Heart left ventricle (tissue), 16 donors: ENCODE results near the gene HES1. TPM values are rescaled to one million over a fixed set of nuclear protein-coding genes. Genes with fewer than 3 reads are reported as not detected.

Experiments
- ATAC-seq, 4 donors: fragments of 200-7000 bp; cut with Tn5 transposase; one replicate each; pipeline ENCODE4 v1.9.1; 2020 to 2022; ENCODE audit warnings: moderate library complexity in 4 of 4, mild to moderate bottlenecking in 3 of 4, moderate number of reproducible peaks in 1 of 4
- DNase-seq, 5 donors: peaks; one replicate each; pipeline ENCODE4 v3.0.0-alpha.2; 2020
- H3K27ac ChIP-seq, 12 donors: fragments of 200-600 bp; sonication (generic) in 4 of 12; one replicate each; pipeline versions ENCODE4 v1.5.0 to v1.8.0; 2016 to 2022; ENCODE audit warnings: mild to moderate bottlenecking in 2 of 12
- H3K27me3 ChIP-seq, 9 donors: fragments of 200-600 bp; sonication (generic) in 2 of 9; one replicate each; pipeline versions ENCODE4 v1.5.1 to v1.8.0; 2016 to 2022; ENCODE audit warnings: mild to moderate bottlenecking in 3 of 9
- H3K36me3 ChIP-seq, 9 donors: fragments of 200-600 bp; sonication (generic) in 2 of 9; one replicate each; pipeline versions ENCODE4 v1.5.0 to v1.8.0; 2018 to 2022; ENCODE audit warnings: mild to moderate bottlenecking in 2 of 9
- H3K4me1 ChIP-seq, 12 donors: fragments of 200-600 bp; sonication (generic) in 4 of 12; one replicate each; pipeline versions ENCODE4 v1.5.0 to v1.8.0; 2016 to 2022; ENCODE audit warnings: mild to moderate bottlenecking in 3 of 12
- H3K4me3 ChIP-seq, 12 donors: fragments of 200-600 bp; sonication (generic) in 4 of 12; one replicate each; pipeline versions ENCODE4 v1.5.0 to v1.8.0; 2017 to 2022; ENCODE audit warnings: mild to moderate bottlenecking in 9 of 12, moderate library complexity in 4 of 12
- H3K9me3 ChIP-seq, 12 donors: fragments of 200-600 bp; sonication (generic) in 4 of 12; one replicate each; pipeline versions ENCODE4 v1.5.0 to v1.8.0; 2016 to 2022; ENCODE audit warnings: mild to moderate bottlenecking in 1 of 12
- CTCF ChIP-seq, 12 donors: fragments of 200-600 bp; sonication (generic) in 4 of 12; IDR thresholded peaks; one replicate each; pipeline versions ENCODE4 v1.5.0 to v1.8.0; 2018 to 2022; ENCODE audit warnings: antibody characterized with exemption in 12 of 12, mild to moderate bottlenecking in 5 of 12
- POLR2A ChIP-seq, 2 donors: fragments of 450-650 bp; IDR thresholded peaks; one replicate each; pipeline ENCODE4 v1.6.1; 2017; ENCODE audit warnings: antibody characterized with exemption in 2 of 2, mild to moderate bottlenecking in 2 of 2, moderate library complexity in 2 of 2
- WGBS, 4 donors: extraction: QIAGEN DNeasy Blood & Tissue Kit in 2 of 4; methylation state at CpG; one replicate each; pipeline versions ENCODE4 v1.1.5 to v1.1.7; 2013 to 2018; 5-methylcytosine and 5-hydroxymethylcytosine counted together
- intact Hi-C, 10 donors: fragments of 100-400 bp; cut with DNase I; formaldehyde crosslinking; loops; one replicate each; pipeline versions ENCODE4 v1.11.1 to v1.14.2; 2022
- polyA plus RNA-seq, 2 donors: library from polyadenylated mRNA; stranded (reverse); fragments of 200-250 nt; gene quantifications; one replicate each; pipeline ENCODE4 v1.2.3, GENCODE V29; 2013
- total RNA-seq, 9 donors: library from RNA; depleted of rRNA in 2 of 9; stranded (reverse); fragments of >200 nt in 2 of 9; fragmentation: NEBNext Ultra II Directional in 3 of 9; extraction: Animal tissue kit (Norgen Biotek cat#: 25700) in 3 of 9; gene quantifications; one replicate each; pipeline versions ENCODE4 v1.1.0 to v1.2.4, GENCODE V29; 2016 to 2023
- donor health status: ischemic (EF 13 %, LVEDD 7.1; RV severe dilation, severe dysfunction).
- donor health status: healthy with polysubstance abuse.
- donor health status: DM: no; HTN: yes; CAD: no.
- donor health status: DM: no; HTN: no; CAD: no.
- donor health status: ischemic (EF 25% LVEDD 6.9; RV normal size, moderate dysfunction).
- donor health status: ischemic (EF 25% LVEDD 5.7; RV mildly dilated, moderate dysfunction).
- donor health status: healthy.
- donor health status: DM: yes; HTN: yes; CAD: no.
- donor health status: ischemic (EF 35%, LVEDD 5.7; RV mildly dilated, moderate dysfunction).
- donor health status: nonischemic (EF 11% LVEDD 7.7; RV severe dilation, severe dysfunction).
- donor health status: DM: yes; HTN: yes; CAD: no.
- donor health status: PGD.
- donor health status: ischemic (EF 29% LVEDD 5.4; RV normal size, mild dysfunction).
- donor health status: nonischemic (EF 23%, LVEDD 6.1; RV moderate dilation, normal function).

Gene HES1
- total and polyA plus RNA-seq, 11 donors, result 9.2 to 32.3 (median 12.0) TPM

- Histone ChIP-seq H3K9me3 (no peaks in the 10 kb centered on the region), H3K4me1 (peaks cover 0 to 17% (median 5%) of the 10 kb centered on the region in 12 donors), H3K27me3 (no peaks in the 10 kb centered on the region), H3K36me3 (no peaks in the 10 kb centered on the region), H3K27ac (no peak overlapping the region), H3K4me3 (no peak overlapping the region)
- intact Hi-C loops, result no loop called here
- WGBS, 4 donors, result 78 to 89% (median 82%) methylated on average over 6 of the region's 6 CpGs
- TF ChIP-seq POLR2A (IDR thresholded peaks at IDR 0.05), result no peak
- no peak for TF ChIP-seq CTCF (IDR thresholded peaks at IDR 0.05)
- ATAC-seq (no peak), DNase-seq (no peak)
Observed at GRCh38 chr3:194178669-194179068, 42.7 kb downstream of the HES1 start.

DNA sequence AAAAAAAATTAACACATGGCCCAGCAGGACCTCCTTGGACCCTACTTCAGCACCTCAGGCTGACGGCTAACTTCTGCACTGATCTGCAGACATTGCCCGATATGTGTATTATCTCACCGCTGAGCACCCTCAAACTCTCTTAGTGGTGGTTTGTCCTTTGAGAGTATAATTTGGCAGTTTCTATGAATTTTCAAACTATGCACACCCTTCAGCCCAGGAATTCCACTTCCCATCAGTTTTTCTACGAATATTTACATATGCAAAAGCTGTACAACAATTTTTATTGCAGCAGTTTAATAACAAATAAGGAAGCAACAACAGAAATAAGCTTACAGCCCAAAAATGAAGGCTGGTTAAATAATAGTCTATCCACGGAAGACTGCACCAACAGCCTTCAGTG lies 44.6 kb downstream of the HES1 start:
- H3K9me3 ChIP-seq, result no peaks in the 10 kb centered on the region
- peaks cover 0 to 26% (median 7%) of the 10 kb centered on the region in 12 donors for H3K4me1 ChIP-seq
- ATAC-seq, result no peak
- intact Hi-C loops, result no loop called here
- no peaks in the 10 kb centered on the region for H3K27me3 ChIP-seq
- 86 to 97% (median 96%) methylated on average over 5 of the region's 5 CpGs for WGBS, 4 donors
- H3K4me3 ChIP-seq, result no peak overlapping the region
- no peak for TF ChIP-seq CTCF (IDR thresholded peaks at IDR 0.05)
- no peak for TF ChIP-seq POLR2A (IDR thresholded peaks at IDR 0.05)
- H3K36me3 ChIP-seq, result no peaks in the 10 kb centered on the region
- DNase-seq, result no peak
- no peak overlapping the region for H3K27ac ChIP-seq

DNA sequence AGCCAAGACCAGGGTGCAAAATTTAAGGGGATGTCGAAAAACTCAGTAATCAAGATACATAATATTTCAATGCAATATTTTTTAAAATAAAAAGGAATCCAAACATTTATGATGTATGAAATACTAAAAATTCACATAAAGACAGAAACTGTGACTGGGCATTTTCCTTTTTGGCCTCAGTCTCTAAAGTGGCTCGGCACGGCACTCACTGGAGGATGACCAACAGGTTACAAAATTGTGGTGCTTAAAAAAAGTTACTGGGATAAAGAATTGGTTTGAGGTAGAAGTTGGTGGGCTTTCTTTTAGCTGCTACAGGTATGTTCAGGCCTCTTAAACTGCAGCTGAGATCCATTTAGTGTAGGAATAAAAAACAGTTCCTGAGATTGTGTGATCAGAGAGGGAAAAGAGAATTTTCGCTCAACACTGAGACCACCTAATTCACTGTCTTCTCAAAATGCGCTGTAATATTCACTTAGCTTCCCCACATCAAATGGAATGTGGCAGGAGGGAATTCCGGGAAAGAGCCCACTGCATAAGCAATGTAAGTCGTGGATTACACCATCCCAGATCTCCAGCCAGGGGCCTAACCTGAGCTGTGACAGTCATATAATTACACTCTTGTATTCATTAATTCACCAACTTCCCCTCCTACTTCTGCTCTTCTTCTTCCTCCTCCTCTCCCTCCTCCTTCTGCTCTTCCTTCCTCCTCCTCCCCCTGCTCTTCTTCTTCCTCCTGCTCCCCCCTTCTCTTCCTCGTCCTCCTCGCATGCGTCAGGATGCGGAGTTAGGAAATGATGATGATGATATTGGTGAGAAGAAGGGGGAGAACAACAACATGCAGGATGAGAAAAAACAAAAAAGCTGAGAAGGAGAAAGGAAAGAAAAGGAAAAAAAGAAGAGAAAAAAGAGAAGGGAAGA lies 45.9 kb downstream of the HES1 start:
- intact Hi-C loops, result no loop called here
- Histone ChIP-seq H3K4me1 (peaks cover 0 to 21% (median 7%) of the 10 kb centered on the region in 12 donors), H3K36me3 (no peaks in the 10 kb centered on the region), H3K4me3 (no peak overlapping the region), H3K27ac (no peak overlapping the region), H3K27me3 (no peaks in the 10 kb centered on the region), H3K9me3 (no peaks in the 10 kb centered on the region)
- WGBS, 4 donors, result 80 to 88% (median 86%) methylated on average over 11 of the region's 11 CpGs
- TF ChIP-seq CTCF (IDR thresholded peaks at IDR 0.05) (no peak), POLR2A (IDR thresholded peaks at IDR 0.05) (no peak)
- DNase-seq, result no peak
- ATAC-seq, result no peak

DNA sequence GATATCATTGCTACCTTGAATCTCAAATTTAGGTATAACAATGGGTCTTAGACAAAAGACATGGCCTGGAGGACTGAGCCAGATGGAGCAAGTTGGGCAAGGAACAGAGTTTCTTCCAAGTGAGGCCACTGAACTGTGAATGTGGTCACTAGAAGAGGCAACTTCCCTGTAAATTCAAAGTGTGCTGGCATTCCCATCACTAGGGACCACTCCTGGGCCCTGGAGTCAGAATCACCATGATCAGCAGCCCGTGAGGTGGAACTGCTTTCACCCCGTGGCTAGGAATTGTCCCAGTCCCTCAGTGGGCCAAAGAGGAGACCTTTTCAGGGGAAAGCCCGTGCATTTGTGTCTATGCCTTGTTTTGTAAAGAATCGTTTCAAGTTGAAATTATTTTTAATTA lies 47.3 kb downstream of the HES1 start:
- no peak for ATAC-seq
- TF ChIP-seq POLR2A (IDR thresholded peaks at IDR 0.05), result no peak
- TF ChIP-seq CTCF (IDR thresholded peaks at IDR 0.05), result no peak
- WGBS, 4 donors, result 94 to 98% (median 96%) methylated on average over 4 of the region's 4 CpGs
- no peak for DNase-seq
- Histone ChIP-seq H3K27ac (no peak overlapping the region), H3K4me1 (peaks cover 0 to 14% (median 0%) of the 10 kb centered on the region in 12 donors), H3K9me3 (no peaks in the 10 kb centered on the region), H3K27me3 (peaks cover 0 to 4% (median 0%) of the 10 kb centered on the region in 9 donors), H3K36me3 (no peaks in the 10 kb centered on the region), H3K4me3 (no peak overlapping the region)
- intact Hi-C loops, result no loop called here
